Measurements from ENCODE around the gene ELMO1. TPM values are rescaled to one million over a fixed set of nuclear protein-coding genes. Genes with fewer than 3 reads are reported as not detected.

ELMO1 gene
- total RNA-seq, 2 donors from 2014 or later, result 160 to 169 TPM

- H3K4me3 Mint-ChIP-seq, result peak overlapping the region; percentile 92
- DNase-seq, result no peak
- peak; percentile 66 for ATAC-seq
- peak overlapping the region; percentile 95 for H3K27ac Mint-ChIP-seq
- H3K27me3 Mint-ChIP-seq, result no peaks in the 10 kb centered on the region
- peaks cover 2% of the 10 kb centered on the region for H3K36me3 Mint-ChIP-seq (ENCODE audit: low read depth)
- no peaks in the 10 kb centered on the region for H3K9me3 ChIP-seq (ENCODE audit: control insufficient read depth, low read length, poor library complexity, severe bottlenecking)
- H3K4me1 Mint-ChIP-seq, result peaks cover 48% of the 10 kb centered on the region
Measured at GRCh38 chr7:37408291-37409228, 40.1 kb downstream of the ELMO1 start.

GRCh38 chr7:37405603-37406122 is 43.0 kb downstream of the ELMO1 start:
- H3K27me3 Mint-ChIP-seq, result no peaks in the 10 kb centered on the region
- H3K27ac Mint-ChIP-seq, result no peak overlapping the region
- no peak overlapping the region for H3K4me3 Mint-ChIP-seq
- ATAC-seq, result no peak
- no peak for DNase-seq
- H3K4me1 Mint-ChIP-seq, result peaks cover 33% of the 10 kb centered on the region
- no peaks in the 10 kb centered on the region for H3K9me3 ChIP-seq (ENCODE audit: control insufficient read depth, low read length, poor library complexity, severe bottlenecking)
- H3K36me3 Mint-ChIP-seq (ENCODE audit: low read depth), result no peaks in the 10 kb centered on the region

- H3K4me3 Mint-ChIP-seq, result no peak overlapping the region
- ATAC-seq (no peak), DNase-seq (no peak)
- H3K9me3 ChIP-seq (ENCODE audit: control insufficient read depth, low read length, poor library complexity, severe bottlenecking), result no peaks in the 10 kb centered on the region
- no peak overlapping the region for H3K27ac Mint-ChIP-seq
- H3K4me1 Mint-ChIP-seq, result peaks cover 30% of the 10 kb centered on the region
- H3K27me3 Mint-ChIP-seq, result no peaks in the 10 kb centered on the region
- H3K36me3 Mint-ChIP-seq (ENCODE audit: low read depth), result no peaks in the 10 kb centered on the region
Measured at GRCh38 chr7:37405128-37405527, 43.5 kb downstream of the ELMO1 start.

- Mint-ChIP-seq H3K36me3 (ENCODE audit: low read depth) (no peaks in the 10 kb centered on the region), H3K27ac (peak overlapping the region; percentile 39), H3K4me3 (no peak overlapping the region), H3K4me1 (peaks cover 37% of the 10 kb centered on the region), H3K27me3 (no peaks in the 10 kb centered on the region)
- DNase-seq (no peak), ATAC-seq (no peak)
- H3K9me3 ChIP-seq (ENCODE audit: control insufficient read depth, low read length, poor library complexity, severe bottlenecking), result no peaks in the 10 kb centered on the region
Measured at GRCh38 chr7:37399876-37400421, 48.7 kb downstream of the ELMO1 start.

GRCh38 chr7:37398403-37398802 is 50.3 kb downstream of the ELMO1 start:
- DNase-seq (no peak), ATAC-seq (no peak)
- Mint-ChIP-seq H3K4me3 (no peak overlapping the region), H3K27me3 (no peaks in the 10 kb centered on the region), H3K27ac (no peak overlapping the region), H3K4me1 (peaks cover 50% of the 10 kb centered on the region), H3K36me3 (ENCODE audit: low read depth) (no peaks in the 10 kb centered on the region)
- H3K9me3 ChIP-seq (ENCODE audit: control insufficient read depth, low read length, poor library complexity, severe bottlenecking), result no peaks in the 10 kb centered on the region

- ATAC-seq, result peak; percentile 80
- Mint-ChIP-seq H3K4me1 (peaks cover 68% of the 10 kb centered on the region), H3K27ac (peak overlapping the region; percentile 82), H3K27me3 (no peaks in the 10 kb centered on the region), H3K4me3 (no peak overlapping the region), H3K36me3 (ENCODE audit: low read depth) (no peaks in the 10 kb centered on the region)
- no peak for DNase-seq
- H3K9me3 ChIP-seq (ENCODE audit: control insufficient read depth, low read length, poor library complexity, severe bottlenecking), result no peaks in the 10 kb centered on the region
Measured at GRCh38 chr7:37395618-37396259, 52.9 kb downstream of the ELMO1 start.

- Mint-ChIP-seq H3K4me1 (peaks cover 68% of the 10 kb centered on the region), H3K27ac (peak overlapping the region; percentile 65), H3K27me3 (no peaks in the 10 kb centered on the region), H3K4me3 (peak overlapping the region; percentile 45), H3K36me3 (ENCODE audit: low read depth) (no peaks in the 10 kb centered on the region)
- no peak for ATAC-seq
- H3K9me3 ChIP-seq (ENCODE audit: control insufficient read depth, low read length, poor library complexity, severe bottlenecking), result no peaks in the 10 kb centered on the region
- no peak for DNase-seq
Measured at GRCh38 chr7:37394158-37394557, 54.5 kb downstream of the ELMO1 start.

GRCh38 chr7:37393476-37393875 is 55.2 kb downstream of the ELMO1 start:
- DNase-seq, result no peak
- H3K27ac Mint-ChIP-seq, result peak overlapping the region; percentile 65
- ATAC-seq, result no peak

GRCh38 chr7:37392673-37393017 is 56.0 kb downstream of the ELMO1 start:
- H3K9me3 ChIP-seq (ENCODE audit: control insufficient read depth, low read length, poor library complexity, severe bottlenecking), result no peaks in the 10 kb centered on the region
- Mint-ChIP-seq H3K4me1 (peaks cover 57% of the 10 kb centered on the region), H3K36me3 (ENCODE audit: low read depth) (no peaks in the 10 kb centered on the region), H3K27me3 (no peaks in the 10 kb centered on the region), H3K4me3 (peak overlapping the region; percentile 41), H3K27ac (no peak overlapping the region)
- ATAC-seq, result no peak
- DNase-seq, result no peak

More at GRCh38 chr7:37393476-37393875, 55.2 kb downstream of the ELMO1 start:
- Mint-ChIP-seq H3K27me3 (no peaks in the 10 kb centered on the region), H3K4me1 (peaks cover 61% of the 10 kb centered on the region), H3K4me3 (no peak overlapping the region), H3K36me3 (ENCODE audit: low read depth) (no peaks in the 10 kb centered on the region)
- no peaks in the 10 kb centered on the region for H3K9me3 ChIP-seq (ENCODE audit: control insufficient read depth, low read length, poor library complexity, severe bottlenecking)

GRCh38 chr7:37391791-37392672 is 56.6 kb downstream of the ELMO1 start:
- Mint-ChIP-seq H3K36me3 (ENCODE audit: low read depth) (no peaks in the 10 kb centered on the region), H3K4me1 (peaks cover 54% of the 10 kb centered on the region), H3K27me3 (no peaks in the 10 kb centered on the region), H3K27ac (no peak overlapping the region), H3K4me3 (no peak overlapping the region)
- ATAC-seq, result no peak
- no peak for DNase-seq
- H3K9me3 ChIP-seq (ENCODE audit: control insufficient read depth, low read length, poor library complexity, severe bottlenecking), result no peaks in the 10 kb centered on the region

GRCh38 chr7:37390114-37390513 is 58.5 kb downstream of the ELMO1 start:
- DNase-seq (no peak), ATAC-seq (no peak)
- Mint-ChIP-seq H3K27ac (no peak overlapping the region), H3K4me3 (no peak overlapping the region), H3K27me3 (no peaks in the 10 kb centered on the region), H3K4me1 (peaks cover 47% of the 10 kb centered on the region), H3K36me3 (ENCODE audit: low read depth) (no peaks in the 10 kb centered on the region)
- no peaks in the 10 kb centered on the region for H3K9me3 ChIP-seq (ENCODE audit: control insufficient read depth, low read length, poor library complexity, severe bottlenecking)

- Mint-ChIP-seq H3K27ac (no peak overlapping the region), H3K36me3 (ENCODE audit: low read depth) (no peaks in the 10 kb centered on the region), H3K27me3 (no peaks in the 10 kb centered on the region), H3K4me1 (peaks cover 39% of the 10 kb centered on the region), H3K4me3 (no peak overlapping the region)
- ATAC-seq (no peak), DNase-seq (no peak)
- no peaks in the 10 kb centered on the region for H3K9me3 ChIP-seq (ENCODE audit: control insufficient read depth, low read length, poor library complexity, severe bottlenecking)
Measured at GRCh38 chr7:37388811-37389210, 59.9 kb downstream of the ELMO1 start.

Measured in T-helper 17 cell (primary cell).